ENCODE measurements around the gene TAS2R8.

DNA sequence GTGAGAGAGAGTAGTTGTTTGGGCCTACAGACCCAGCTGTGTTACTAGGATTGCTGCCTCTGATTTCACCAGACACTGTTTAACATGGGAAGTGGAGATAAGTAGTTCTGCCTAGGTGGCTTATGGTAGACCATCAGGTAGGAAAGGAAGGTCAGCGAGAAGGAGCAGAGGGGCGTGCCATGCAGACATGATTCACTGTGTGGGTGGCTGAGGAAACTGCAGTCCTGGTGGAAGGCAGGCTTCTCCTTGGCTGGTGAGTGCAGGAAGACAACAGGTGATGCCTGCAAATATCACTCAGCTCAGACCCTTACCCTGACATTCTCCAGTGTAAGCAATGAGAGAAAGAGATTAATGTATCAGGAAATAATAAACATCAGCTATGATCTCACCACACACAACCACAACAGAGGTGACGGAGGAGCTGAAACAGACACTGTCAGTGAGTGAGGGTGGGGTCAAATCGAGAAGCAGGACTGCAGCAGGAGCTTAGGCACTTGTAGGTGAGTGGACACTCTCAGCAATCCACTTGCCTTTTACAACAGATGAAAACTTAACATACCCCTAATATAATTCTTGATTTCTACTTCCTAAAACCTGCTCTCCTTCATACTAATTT lies 44.3 kb upstream of the TAS2R8 start:
- TF ChIP-seq CTCF (conservative IDR thresholded peaks at IDR 0.05 in 1 of 2, IDR thresholded peaks at IDR 0.05 in 1 of 2; ENCODE audit: low read depth in 1 of 2, low read length in 2 of 2) = no peak
- no peak for TF ChIP-seq EZH2 (IDR thresholded peaks at IDR 0.05; ENCODE audit: low read length, missing control alignments)
